Measurements from ENCODE around the gene C4B. TPM values are rescaled to one million over a fixed set of nuclear protein-coding genes. Genes with fewer than 3 reads are reported as not detected.

The C4B gene
- total and polyA plus RNA-seq, 2 donors (not counting 1 experiment from before 2014, with no cell fraction given), result 4.7 to 7.4 TPM

DNA sequence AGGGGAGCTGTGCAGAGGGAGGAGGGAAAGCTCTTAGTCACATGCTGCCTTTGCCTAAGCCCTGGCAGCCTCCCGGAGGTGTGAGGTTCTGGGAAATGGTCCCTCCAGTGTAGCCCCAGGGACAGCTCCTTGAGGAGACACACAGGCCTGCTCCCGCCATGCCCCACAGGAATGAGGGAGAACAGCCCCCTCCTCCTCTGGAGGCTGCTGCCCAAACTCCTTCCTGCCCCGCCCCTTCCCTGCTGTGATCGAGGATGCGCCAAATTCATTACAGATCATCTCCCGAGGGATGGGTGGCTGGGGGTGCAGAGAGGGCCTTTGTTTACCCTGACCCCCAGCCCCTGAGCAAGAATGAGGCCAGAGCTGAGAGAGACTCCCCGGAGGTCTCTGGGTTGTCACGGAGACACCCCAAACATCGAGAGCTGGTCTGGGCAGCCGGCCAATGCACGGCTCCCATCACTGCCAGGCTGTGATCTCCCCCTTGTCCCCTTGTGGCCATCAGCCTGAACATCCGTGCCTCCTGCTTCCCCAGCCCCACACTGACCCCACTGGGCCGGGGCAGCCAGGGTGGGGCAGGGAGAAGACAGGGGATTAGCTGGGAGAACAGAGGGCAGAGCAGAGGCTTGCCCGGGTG, 32.0 kb downstream of the C4B start:
- 79% methylated on average over 9 of the region's 14 CpGs for WGBS (ENCODE audit: insufficient coverage)
- no peak overlapping the region for H3K27ac Mint-ChIP-seq
- peaks cover 0 to 4% of the 10 kb centered on the region in 2 donors for H3K4me1 ChIP-seq (ENCODE audit: control insufficient read depth in 2 of 2, insufficient read depth in 2 of 2, low read length in 2 of 2)
- TF ChIP-seq, protein P1, sequence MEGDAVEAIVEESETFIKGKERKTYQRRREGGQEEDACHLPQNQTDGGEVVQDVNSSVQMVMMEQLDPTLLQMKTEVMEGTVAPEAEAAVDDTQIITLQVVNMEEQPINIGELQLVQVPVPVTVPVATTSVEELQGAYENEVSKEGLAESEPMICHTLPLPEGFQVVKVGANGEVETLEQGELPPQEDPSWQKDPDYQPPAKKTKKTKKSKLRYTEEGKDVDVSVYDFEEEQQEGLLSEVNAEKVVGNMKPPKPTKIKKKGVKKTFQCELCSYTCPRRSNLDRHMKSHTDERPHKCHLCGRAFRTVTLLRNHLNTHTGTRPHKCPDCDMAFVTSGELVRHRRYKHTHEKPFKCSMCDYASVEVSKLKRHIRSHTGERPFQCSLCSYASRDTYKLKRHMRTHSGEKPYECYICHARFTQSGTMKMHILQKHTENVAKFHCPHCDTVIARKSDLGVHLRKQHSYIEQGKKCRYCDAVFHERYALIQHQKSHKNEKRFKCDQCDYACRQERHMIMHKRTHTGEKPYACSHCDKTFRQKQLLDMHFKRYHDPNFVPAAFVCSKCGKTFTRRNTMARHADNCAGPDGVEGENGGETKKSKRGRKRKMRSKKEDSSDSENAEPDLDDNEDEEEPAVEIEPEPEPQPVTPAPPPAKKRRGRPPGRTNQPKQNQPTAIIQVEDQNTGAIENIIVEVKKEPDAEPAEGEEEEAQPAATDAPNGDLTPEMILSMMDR (IDR thresholded peaks at IDR 0.05), result no peak
- no peak for TF ChIP-seq EZH2 (IDR thresholded peaks at IDR 0.05; ENCODE audit: borderline replicate concordance, insufficient read depth, low read depth, low read length, poor library complexity, severe bottlenecking)
- intact Hi-C loops (cut with micrococcal nuclease), result loop anchor here (10.0 kb wide), 2 partner anchors 108 to 748 kb away; partner anchors contain the start of genes PPT2 and PRRT1
- H3K36me3 ChIP-seq (replicated peaks in 1 of 2; ENCODE audit: control extremely low read depth in 1 of 2, control insufficient read depth in 1 of 2, extremely low read depth in 1 of 2, insufficient read depth in 2 of 2, low read length in 1 of 2), result no peaks in the 10 kb centered on the region
- H3K9ac ChIP-seq (ENCODE audit: low read length), result no peak overlapping the region
- no peak overlapping the region for H3K4me2 ChIP-seq (replicated peaks; ENCODE audit: low read depth, low read length, poor library complexity, severe bottlenecking)
- no peaks in the 10 kb centered on the region for H3K9me3 ChIP-seq (ENCODE audit: control extremely low read depth in 1 of 3, control insufficient read depth in 2 of 3, insufficient read depth in 1 of 3, low read length in 2 of 3)
- H4K20me1 ChIP-seq (ENCODE audit: control insufficient read depth, insufficient read depth, low read length, poor library complexity, severe bottlenecking), result no peaks in the 10 kb centered on the region
- H3K4me3 ChIP-seq (ENCODE audit: control extremely low read depth in 1 of 5, extremely low read depth in 1 of 5, insufficient read depth in 1 of 5, low read depth in 2 of 5, low read length in 4 of 5), result no peak overlapping the region
- no peak overlapping the region for H3K27ac ChIP-seq (ENCODE audit: low read length in 2 of 2)
- no peak overlapping the region for H3K4me3 Mint-ChIP-seq
- no peaks in the 10 kb centered on the region for H3K9me3 Mint-ChIP-seq (ENCODE audit: insufficient read depth)
- no peaks in the 10 kb centered on the region for H3K79me2 ChIP-seq (ENCODE audit: control insufficient read depth, insufficient read depth, low read length)
- H3K27me3 Mint-ChIP-seq, result peaks cover 12% of the 10 kb centered on the region
- H3K4me1 Mint-ChIP-seq, result peaks cover 5% of the 10 kb centered on the region
- CTCF ChIA-PET, result interaction anchor here (1.7 to 2.4 kb wide), 2 partner anchors 740 to 747 kb away, joined by 7 to 8 read pairs; no protein-coding TSS in a partner anchor
- DNase-seq (no peak), ATAC-seq (ENCODE audit: low read depth) (no peak)
- H3K27me3 ChIP-seq (replicated peaks in 1 of 4; ENCODE audit: control extremely low read depth in 1 of 4, control insufficient read depth in 3 of 4, insufficient read depth in 4 of 4, low read length in 3 of 4), result no peaks in the 10 kb centered on the region
- POLR2A ChIA-PET, result no interaction called here
- no peak overlapping the region for H2AFZ ChIP-seq (ENCODE audit: insufficient read depth, low read depth, low read length, poor library complexity, severe bottlenecking)

DNA sequence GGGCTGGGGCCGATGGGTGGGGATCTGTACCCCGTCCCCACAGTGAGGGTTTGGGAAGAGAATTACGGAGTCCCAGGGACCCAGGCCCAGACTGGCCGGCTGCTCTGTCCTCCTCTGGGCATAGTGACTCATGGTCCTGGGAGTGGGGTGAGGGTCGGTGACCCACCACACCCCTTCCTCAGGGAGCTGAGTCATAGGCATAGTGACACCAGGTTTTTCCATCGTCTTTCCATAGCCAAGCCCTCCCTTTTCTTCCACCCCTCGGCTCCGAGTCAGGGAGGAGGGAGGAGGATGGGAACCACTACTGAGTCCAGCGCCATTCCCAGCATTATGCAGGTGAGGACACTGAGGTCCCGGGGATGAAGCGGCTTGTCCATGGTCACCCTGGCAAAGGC, 32.5 kb downstream of the C4B start:
- Mint-ChIP-seq H3K4me3 (no peak overlapping the region), H3K27me3 (peaks cover 16% of the 10 kb centered on the region), H3K4me1 (peaks cover 5% of the 10 kb centered on the region), H3K9me3 (ENCODE audit: insufficient read depth) (no peaks in the 10 kb centered on the region), H3K27ac (no peak overlapping the region)
- H3K4me2 ChIP-seq (replicated peaks; ENCODE audit: low read depth, low read length, poor library complexity, severe bottlenecking), result no peak overlapping the region
- H3K9ac ChIP-seq (ENCODE audit: low read length), result no peak overlapping the region
- ATAC-seq (ENCODE audit: low read depth) (no peak), DNase-seq (no peak)
- no peak for TF ChIP-seq EZH2 (IDR thresholded peaks at IDR 0.05; ENCODE audit: borderline replicate concordance, insufficient read depth, low read depth, low read length, poor library complexity, severe bottlenecking)
- TF ChIP-seq, protein P1 (IDR thresholded peaks at IDR 0.05), result no peak
- no peaks in the 10 kb centered on the region for H3K9me3 ChIP-seq (ENCODE audit: control extremely low read depth in 1 of 3, control insufficient read depth in 2 of 3, insufficient read depth in 1 of 3, low read length in 2 of 3)
- H3K36me3 ChIP-seq (replicated peaks in 1 of 2; ENCODE audit: control extremely low read depth in 1 of 2, control insufficient read depth in 1 of 2, extremely low read depth in 1 of 2, insufficient read depth in 2 of 2, low read length in 1 of 2), result no peaks in the 10 kb centered on the region
- no peak overlapping the region for H2AFZ ChIP-seq (ENCODE audit: insufficient read depth, low read depth, low read length, poor library complexity, severe bottlenecking)
- no peaks in the 10 kb centered on the region for H4K20me1 ChIP-seq (ENCODE audit: control insufficient read depth, insufficient read depth, low read length, poor library complexity, severe bottlenecking)
- intact Hi-C loops (cut with micrococcal nuclease), result loop anchor here (10.0 kb wide), 2 partner anchors 108 to 748 kb away; partner anchors contain the start of genes PPT2 and PRRT1
- H3K27ac ChIP-seq (ENCODE audit: low read length in 2 of 2), result no peak overlapping the region
- CTCF ChIA-PET, result interaction anchor here (0.8 to 2.4 kb wide), 3 partner anchors 74 to 747 kb away, joined by 3 to 8 read pairs (median 7); no protein-coding TSS in a partner anchor
- H3K4me1 ChIP-seq (ENCODE audit: control insufficient read depth in 2 of 2, insufficient read depth in 2 of 2, low read length in 2 of 2), result peaks cover 0 to 4% of the 10 kb centered on the region in 2 donors
- no peaks in the 10 kb centered on the region for H3K27me3 ChIP-seq (replicated peaks in 1 of 4; ENCODE audit: control extremely low read depth in 1 of 4, control insufficient read depth in 3 of 4, insufficient read depth in 4 of 4, low read length in 3 of 4)
- POLR2A ChIA-PET, result no interaction called here
- 96% methylated on average over 9 of the region's 11 CpGs for WGBS (ENCODE audit: insufficient coverage)
- H3K79me2 ChIP-seq (ENCODE audit: control insufficient read depth, insufficient read depth, low read length), result no peaks in the 10 kb centered on the region
- H3K4me3 ChIP-seq (ENCODE audit: control extremely low read depth in 1 of 5, extremely low read depth in 1 of 5, insufficient read depth in 1 of 5, low read depth in 2 of 5, low read length in 4 of 5), result no peak overlapping the region
